Upper lobe of left lung (tissue), 6 donors: ENCODE results near the gene SLCO3A1. TPM values are rescaled to one million over a fixed set of nuclear protein-coding genes. Genes with fewer than 3 reads are reported as not detected.

Experiments used
- ATAC-seq, 2 donors: fragments of 200-7000 bp; cut with Tn5 transposase; one replicate each; pipeline ENCODE4 v1.9.1; 2022; ENCODE audit warnings: mild to moderate bottlenecking in 2 of 2, moderate library complexity in 2 of 2; ENCODE audit not compliant: low FRiP score in 2 of 2
- DNase-seq, 2 donors: peaks; one replicate each; pipeline ENCODE4 v3.0.0-alpha.2; 2019 to 2020
- H3K27ac ChIP-seq, 4 donors: fragments of 200-600 bp; sonication (generic); one replicate each; pipeline ENCODE4 v1.5.1; 2016 to 2019
- H3K27me3 ChIP-seq, 4 donors: fragments of 200-600 bp; sonication (generic); one replicate each; pipeline ENCODE4 v1.5.1; 2017 to 2019
- H3K36me3 ChIP-seq, 4 donors: fragments of 200-600 bp; sonication (generic); one replicate each; pipeline ENCODE4 v1.5.1; 2016 to 2019
- H3K4me1 ChIP-seq, 4 donors: fragments of 200-600 bp; sonication (generic); one replicate each; pipeline ENCODE4 v1.5.1; 2018 to 2019
- H3K4me3 ChIP-seq, 4 donors: fragments of 200-600 bp; sonication (generic); one replicate each; pipeline ENCODE4 v1.5.1; 2017 to 2019; ENCODE audit warnings: mild to moderate bottlenecking in 2 of 4, moderate library complexity in 1 of 4
- H3K9me3 ChIP-seq, 4 donors: fragments of 200-600 bp; sonication (generic); one replicate each; pipeline ENCODE4 v1.5.1; 2018 to 2019
- CTCF ChIP-seq, 6 experiments: fragments of 450-650 bp in 4 of 6; fragments of 200-600 bp in 2 of 6; sonication (generic) in 2 of 6; IDR thresholded peaks; one replicate each; pipeline ENCODE4 v1.5.1; 2016 to 2019; ENCODE audit warnings: antibody characterized with exemption in 6 of 6
- EP300 ChIP-seq, 4 donors: sonication (generic); formaldehyde crosslinking; IDR thresholded peaks; one replicate each; pipeline ENCODE4 v1.5.1; 2017; ENCODE audit warnings: antibody characterized with exemption in 4 of 4, control low read depth in 2 of 4
- POLR2A ChIP-seq, 4 donors: fragments of 450-650 bp; IDR thresholded peaks; one replicate each; pipeline ENCODE4 v1.5.1; 2016 to 2017; ENCODE audit warnings: antibody characterized with exemption in 4 of 4, mild to moderate bottlenecking in 2 of 4
- POLR2AphosphoS5 ChIP-seq, 2 donors: sonication (generic); formaldehyde crosslinking; IDR thresholded peaks; one replicate each; pipeline ENCODE4 v1.5.1; 2017; ENCODE audit warnings: antibody characterized with exemption in 2 of 2
- WGBS, 2 donors: methylation state at CpG; one replicate each; pipeline ENCODE4 v1.1.5; 2017 to 2018; 5-methylcytosine and 5-hydroxymethylcytosine counted together
- total RNA-seq, 6 donors: library from RNA; depleted of rRNA in 4 of 6; stranded (reverse); fragments of >200 nt in 4 of 6; gene quantifications; one replicate each; pipeline versions ENCODE4 v1.1.0 to v1.2.1, GENCODE V29; 2016 to 2021
- donor health status: DM: no; HTN: no; CAD: no; lungs with moderate emphysema.
- donor health status: DM: no; HTN: yes; CAD: no; lungs with severe emphysema.

The SLCO3A1 gene
- total RNA-seq, 6 donors from 2014 or later: 29.3 to 56.6 (median 46.7) TPM

- TF ChIP-seq POLR2AphosphoS5 (IDR thresholded peaks at IDR 0.05) (no peak), CTCF (IDR thresholded peaks at IDR 0.05) (no peak), POLR2A (IDR thresholded peaks at IDR 0.05) (no peak), EP300 (IDR thresholded peaks at IDR 0.05) (no peak)
- ATAC-seq (no peak), DNase-seq (no peak)
- Histone ChIP-seq H3K36me3 (no peaks in the 10 kb centered on the region), H3K9me3 (no peaks in the 10 kb centered on the region), H3K4me3 (no peak overlapping the region), H3K27me3 (no peaks in the 10 kb centered on the region), H3K4me1 (peaks cover 5 to 15% (median 7%) of the 10 kb centered on the region in 4 donors), H3K27ac (no peak overlapping the region)
- 80 to 91% methylated on average over 11 of the region's 11 CpGs for WGBS, 2 donors
These were observed 134.6 kb downstream of the SLCO3A1 start for GRCh38 chr15:91988071-91988470.

- no peaks in the 10 kb centered on the region for H3K27me3 ChIP-seq
- ATAC-seq: no peak
- 96 to 97% methylated on average over 3 of the region's 3 CpGs for WGBS, 2 donors
- TF ChIP-seq POLR2A (IDR thresholded peaks at IDR 0.05) (no peak), EP300 (IDR thresholded peaks at IDR 0.05) (no peak), CTCF (IDR thresholded peaks at IDR 0.05) (no peak), POLR2AphosphoS5 (IDR thresholded peaks at IDR 0.05) (no peak)
- no peaks in the 10 kb centered on the region for H3K36me3 ChIP-seq
- H3K4me3 ChIP-seq: no peak overlapping the region
- H3K9me3 ChIP-seq: no peaks in the 10 kb centered on the region
- peaks cover 6 to 17% (median 10%) of the 10 kb centered on the region in 4 donors for H3K4me1 ChIP-seq
- H3K27ac ChIP-seq: no peak overlapping the region
- no peak for DNase-seq
These were observed 135.1 kb downstream of the SLCO3A1 start for GRCh38 chr15:91988655-91989054.

GRCh38 chr15:91989821-91990220, 136.3 kb downstream of the SLCO3A1 start:
- no peaks in the 10 kb centered on the region for H3K27me3 ChIP-seq
- WGBS, 2 donors: 82 to 89% methylated on average over 4 of the region's 4 CpGs
- H3K9me3 ChIP-seq: no peaks in the 10 kb centered on the region
- no peak overlapping the region for H3K27ac ChIP-seq
- ATAC-seq (no peak), DNase-seq (no peak)
- peaks cover 6 to 17% (median 10%) of the 10 kb centered on the region in 4 donors for H3K4me1 ChIP-seq
- TF ChIP-seq EP300 (IDR thresholded peaks at IDR 0.05) (no peak), CTCF (IDR thresholded peaks at IDR 0.05) (no peak), POLR2A (IDR thresholded peaks at IDR 0.05) (no peak), POLR2AphosphoS5 (IDR thresholded peaks at IDR 0.05) (no peak)
- H3K36me3 ChIP-seq: no peaks in the 10 kb centered on the region
- no peak overlapping the region for H3K4me3 ChIP-seq

GRCh38 chr15:91992945-91993344, 139.4 kb downstream of the SLCO3A1 start:
- Histone ChIP-seq H3K27ac (no peak overlapping the region), H3K9me3 (no peaks in the 10 kb centered on the region), H3K4me1 (peaks cover 6 to 13% (median 10%) of the 10 kb centered on the region in 4 donors), H3K4me3 (no peak overlapping the region), H3K27me3 (no peaks in the 10 kb centered on the region), H3K36me3 (no peaks in the 10 kb centered on the region)
- DNase-seq (no peak), ATAC-seq (no peak)
- WGBS, 2 donors: 30 to 43% methylated on average over 3 of the region's 3 CpGs
- TF ChIP-seq POLR2A (IDR thresholded peaks at IDR 0.05) (no peak), CTCF (IDR thresholded peaks at IDR 0.05) (no peak), POLR2AphosphoS5 (IDR thresholded peaks at IDR 0.05) (no peak), EP300 (IDR thresholded peaks at IDR 0.05) (no peak)

GRCh38 chr15:91995146-91995545, 141.6 kb downstream of the SLCO3A1 start:
- Histone ChIP-seq H3K4me1 (peaks cover 6 to 13% (median 10%) of the 10 kb centered on the region in 4 donors), H3K36me3 (no peaks in the 10 kb centered on the region), H3K4me3 (no peak overlapping the region), H3K9me3 (no peaks in the 10 kb centered on the region), H3K27ac (no peak overlapping the region), H3K27me3 (no peaks in the 10 kb centered on the region)
- TF ChIP-seq CTCF (IDR thresholded peaks at IDR 0.05) (no peak), POLR2AphosphoS5 (IDR thresholded peaks at IDR 0.05) (no peak), EP300 (IDR thresholded peaks at IDR 0.05) (no peak), POLR2A (IDR thresholded peaks at IDR 0.05) (no peak)
- 94 to 100% methylated on average over 3 of the region's 3 CpGs for WGBS, 2 donors
- no peak for ATAC-seq
- DNase-seq: no peak
